OCI-LY1 (cell line): ENCODE measurements around the gene SLC2A2.

Source experiments
- CTCF ChIP-seq: fragments of 200-600 bp; sonication (generic), shearing (Covaris generic); IDR thresholded peaks from 2 replicates; pipeline ENCODE4 v1.5.1; 2017; ENCODE audit warnings: mild to moderate bottlenecking, antibody characterized with exemption, low read length, moderate library complexity, mixed read lengths
- EZH2 ChIP-seq: fragments of 200-600 bp; sonication (generic), shearing (Covaris generic); IDR thresholded peaks from 2 replicates; pipeline ENCODE4 v1.8.0; 2017; ENCODE audit warnings: borderline replicate concordance, mixed run types, mild to moderate bottlenecking, antibody characterized with exemption, low read length, moderate library complexity, mixed read lengths

- no peak for TF ChIP-seq CTCF
- no peak for TF ChIP-seq EZH2
Measured at GRCh38 chr3:171065732-171066131, 39.2 kb upstream of the SLC2A2 start.
